ENCODE results near the gene ENDOD1.
A peak's percentile ranks its signal among the peaks of the same experiment; 100 is the strongest.
"Not testable (repeated sequence)": the region's sequence is repeated elsewhere in the genome, so short reads cannot be mapped to it uniquely, and the experiment has no call there.

ENDOD1 gene, protein sequence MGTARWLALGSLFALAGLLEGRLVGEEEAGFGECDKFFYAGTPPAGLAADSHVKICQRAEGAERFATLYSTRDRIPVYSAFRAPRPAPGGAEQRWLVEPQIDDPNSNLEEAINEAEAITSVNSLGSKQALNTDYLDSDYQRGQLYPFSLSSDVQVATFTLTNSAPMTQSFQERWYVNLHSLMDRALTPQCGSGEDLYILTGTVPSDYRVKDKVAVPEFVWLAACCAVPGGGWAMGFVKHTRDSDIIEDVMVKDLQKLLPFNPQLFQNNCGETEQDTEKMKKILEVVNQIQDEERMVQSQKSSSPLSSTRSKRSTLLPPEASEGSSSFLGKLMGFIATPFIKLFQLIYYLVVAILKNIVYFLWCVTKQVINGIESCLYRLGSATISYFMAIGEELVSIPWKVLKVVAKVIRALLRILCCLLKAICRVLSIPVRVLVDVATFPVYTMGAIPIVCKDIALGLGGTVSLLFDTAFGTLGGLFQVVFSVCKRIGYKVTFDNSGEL

DNA sequence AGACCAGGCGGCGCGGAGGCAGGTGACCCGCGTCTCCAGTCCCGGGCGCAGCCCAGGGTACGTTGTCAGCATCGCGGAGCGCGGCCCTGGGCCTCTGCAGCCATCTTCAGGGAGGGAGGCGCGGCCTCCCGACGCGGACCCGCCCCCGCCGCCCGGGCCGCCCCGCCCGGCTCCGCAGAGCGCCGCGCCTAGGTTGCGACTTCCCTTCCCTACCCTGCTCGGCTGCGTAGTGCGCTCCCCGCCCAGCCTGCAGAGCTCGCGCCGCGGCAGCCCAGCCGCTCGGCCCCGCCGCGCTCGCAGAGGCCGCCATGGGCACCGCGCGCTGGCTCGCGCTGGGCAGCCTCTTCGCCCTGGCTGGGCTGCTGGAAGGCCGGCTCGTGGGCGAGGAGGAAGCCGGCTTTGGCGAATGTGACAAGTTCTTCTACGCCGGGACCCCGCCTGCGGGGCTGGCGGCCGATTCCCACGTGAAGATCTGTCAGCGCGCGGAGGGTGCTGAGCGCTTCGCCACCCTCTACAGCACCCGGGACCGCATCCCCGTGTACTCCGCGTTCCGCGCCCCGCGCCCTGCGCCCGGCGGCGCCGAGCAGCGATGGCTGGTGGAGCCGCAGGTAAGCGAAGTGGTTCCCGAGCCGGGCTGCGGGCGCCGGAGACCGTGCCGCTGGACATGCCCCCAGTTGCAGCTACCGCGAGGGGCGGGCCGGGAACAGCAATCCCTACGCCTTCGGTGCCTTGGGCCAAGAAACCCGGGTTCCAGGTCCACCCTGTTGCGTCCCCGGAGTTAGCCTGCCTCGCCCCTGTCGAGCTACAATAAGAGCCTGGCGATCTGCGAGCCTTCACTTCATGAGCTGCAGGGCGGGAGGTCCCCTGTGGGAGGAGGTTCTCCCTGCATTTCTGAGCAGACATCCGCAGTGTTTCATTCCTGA lies at the start of gene ENDOD1:
Gene ENDOD1 (plus strand): TSS at position 227 of the 923 bp plus-strand sequence. CDS start 82 bp downstream, at position 309.
- DNase-seq (ENCODE audit: low read depth, low spot score): peak; percentile 96

DNA sequence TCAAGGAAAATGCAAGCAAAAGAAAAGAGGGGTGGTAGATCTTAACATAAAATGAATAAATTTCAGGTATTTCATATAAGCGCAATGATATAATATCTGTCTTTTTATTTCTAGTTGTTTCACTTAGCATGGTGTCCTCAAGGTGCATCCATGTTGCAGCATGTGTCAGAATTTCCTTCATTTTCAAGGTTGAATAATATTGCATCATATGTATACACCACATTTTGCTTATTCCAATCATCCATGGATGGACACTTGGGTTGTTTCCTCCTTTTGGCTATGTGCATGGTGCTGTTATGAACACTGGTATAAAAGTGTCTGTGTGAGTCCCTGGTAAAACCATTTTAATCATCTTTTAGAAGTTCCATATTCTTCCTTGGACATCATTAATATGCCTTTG lies 47.4 kb upstream of the ENDOD1 start:
- no peak for DNase-seq (ENCODE audit: low read depth, low spot score)

DNA sequence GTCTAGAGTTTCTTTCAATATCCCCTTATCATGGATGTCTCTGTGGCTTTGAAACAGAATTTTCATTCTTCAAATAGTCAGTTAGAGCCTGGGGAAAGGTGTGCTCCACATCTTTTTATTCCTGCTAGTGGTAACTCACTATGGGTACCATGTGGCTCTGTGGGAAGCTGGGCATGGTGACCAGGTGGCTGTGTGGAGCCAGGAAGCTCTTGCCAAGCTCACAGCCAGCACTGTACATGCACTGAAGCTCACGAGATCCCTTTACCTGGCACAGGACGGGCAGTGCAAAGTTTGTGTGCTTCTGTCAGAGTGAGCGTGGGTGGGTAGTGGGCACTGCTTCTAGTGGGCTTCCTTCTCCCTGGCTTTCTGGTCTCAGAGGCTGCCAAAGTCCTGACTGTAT lies 46.7 kb upstream of the ENDOD1 start:
- no peak for DNase-seq (ENCODE audit: low read depth, low spot score)

DNA sequence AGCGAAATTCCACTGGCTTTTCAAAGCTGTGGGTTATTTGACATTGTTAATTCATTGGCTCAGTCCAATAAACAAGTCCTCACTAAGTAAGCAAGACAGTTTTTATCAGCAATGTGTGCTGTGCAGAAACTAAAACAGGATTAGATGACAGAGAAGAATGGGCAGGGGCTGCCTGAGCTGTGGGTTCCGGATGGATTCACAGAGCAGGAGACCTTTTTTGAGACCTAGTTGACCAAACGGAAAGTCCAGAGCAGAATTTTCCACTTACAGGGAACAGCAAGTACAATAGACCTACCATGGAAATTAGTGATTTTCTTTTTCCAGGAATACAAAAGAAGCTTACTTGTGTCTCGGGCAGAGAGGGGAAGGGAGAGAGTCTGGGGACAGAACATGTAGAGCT lies 45.6 kb upstream of the ENDOD1 start:
- DNase-seq (ENCODE audit: low read depth, low spot score): peak; percentile 10

DNA sequence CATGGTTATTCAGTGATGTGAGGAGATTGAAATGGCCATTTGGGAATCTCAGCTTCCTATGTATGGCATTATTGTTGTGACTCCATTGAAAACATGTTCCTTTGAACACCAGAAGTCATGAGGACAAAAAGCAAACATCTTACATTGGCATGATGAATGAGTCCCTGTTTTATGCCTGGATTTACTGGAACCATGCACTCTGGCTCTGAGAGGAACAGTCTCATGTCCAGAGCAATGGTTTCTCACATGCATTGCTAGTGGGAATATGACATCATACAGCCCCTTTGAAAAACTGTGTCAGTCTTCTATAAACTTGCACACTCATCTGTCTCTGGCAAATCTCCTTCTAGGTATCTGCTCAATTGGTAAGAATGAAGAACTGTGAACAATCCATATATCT lies 43.8 kb upstream of the ENDOD1 start:
- no peak for DNase-seq (ENCODE audit: low read depth, low spot score)

DNA sequence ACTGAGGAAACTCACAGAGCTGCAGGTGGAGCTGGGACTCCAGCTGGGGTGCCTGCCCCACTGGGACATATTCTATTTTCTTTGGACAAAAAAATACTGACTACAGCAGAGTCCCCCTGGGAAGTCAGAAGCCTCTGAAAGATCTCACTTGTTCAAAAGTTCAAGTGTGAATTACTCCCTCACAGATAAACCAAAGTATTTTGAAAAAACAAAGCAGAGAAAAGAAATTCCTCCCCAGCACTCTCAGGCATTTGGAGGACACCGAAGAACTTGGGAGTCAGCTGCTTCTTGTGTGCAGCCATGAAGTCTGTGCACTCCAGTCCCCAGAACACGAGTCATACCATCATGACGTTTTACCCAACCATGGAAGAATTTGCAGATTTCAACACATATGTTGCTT lies 40.5 kb upstream of the ENDOD1 start, which contains the start of gene KDM4F:
Gene KDM4F (plus strand): TSS at position 301 of the 400 bp plus-strand sequence.
- not testable (repeated sequence) for DNase-seq (ENCODE audit: low read depth, low spot score)

DNA sequence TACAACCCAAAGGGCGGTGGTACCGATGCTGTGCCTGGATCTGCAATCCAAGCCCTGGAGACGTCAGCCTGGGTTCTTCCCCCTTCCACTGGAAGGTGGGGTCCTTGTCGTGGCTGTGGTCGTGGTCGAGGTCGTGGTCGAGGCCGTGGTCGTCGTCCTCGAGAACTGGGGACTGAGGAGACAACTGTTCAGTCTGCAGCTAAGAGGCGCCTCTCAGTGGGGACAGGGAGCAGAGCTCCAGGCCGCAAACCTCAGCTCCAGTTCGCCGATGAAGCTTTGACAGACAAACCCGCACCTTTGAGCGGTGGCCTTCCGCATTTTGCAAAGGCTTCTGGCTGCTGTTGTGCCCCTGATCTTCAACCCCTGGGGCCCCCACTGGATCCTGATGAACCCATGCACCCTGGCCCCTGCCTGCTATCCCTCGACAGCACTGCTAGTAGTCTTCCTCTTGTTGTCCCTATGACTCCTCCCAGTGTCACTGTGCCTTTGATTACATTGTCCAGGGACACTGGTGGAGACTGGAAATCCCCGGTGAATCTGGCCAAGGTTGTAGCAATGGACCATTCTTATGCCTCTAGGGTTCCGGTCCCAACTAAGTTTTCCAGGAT lies 38.9 kb upstream of the ENDOD1 start:
- DNase-seq (ENCODE audit: low read depth, low spot score): no peak

DNA sequence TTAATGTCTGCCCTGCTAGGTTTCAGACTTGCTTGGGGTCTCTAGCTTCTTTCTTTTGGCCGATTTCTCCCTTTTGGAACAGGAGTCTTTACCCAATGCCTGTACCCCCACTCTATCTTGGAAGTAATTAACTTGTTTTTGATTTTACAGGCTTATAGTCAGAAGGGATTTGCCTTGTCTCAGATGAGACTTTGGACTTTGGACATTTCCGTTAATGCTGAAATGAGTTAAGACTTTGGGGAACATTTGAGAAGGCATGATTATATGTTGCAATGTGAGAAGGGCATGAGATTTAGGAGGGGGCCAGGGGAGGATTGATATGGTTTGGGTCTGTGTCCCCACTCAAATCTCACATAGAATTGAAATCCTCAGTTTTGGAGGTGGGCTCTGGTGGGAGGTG lies 35.3 kb upstream of the ENDOD1 start:
- DNase-seq (ENCODE audit: low read depth, low spot score): no peak

DNA sequence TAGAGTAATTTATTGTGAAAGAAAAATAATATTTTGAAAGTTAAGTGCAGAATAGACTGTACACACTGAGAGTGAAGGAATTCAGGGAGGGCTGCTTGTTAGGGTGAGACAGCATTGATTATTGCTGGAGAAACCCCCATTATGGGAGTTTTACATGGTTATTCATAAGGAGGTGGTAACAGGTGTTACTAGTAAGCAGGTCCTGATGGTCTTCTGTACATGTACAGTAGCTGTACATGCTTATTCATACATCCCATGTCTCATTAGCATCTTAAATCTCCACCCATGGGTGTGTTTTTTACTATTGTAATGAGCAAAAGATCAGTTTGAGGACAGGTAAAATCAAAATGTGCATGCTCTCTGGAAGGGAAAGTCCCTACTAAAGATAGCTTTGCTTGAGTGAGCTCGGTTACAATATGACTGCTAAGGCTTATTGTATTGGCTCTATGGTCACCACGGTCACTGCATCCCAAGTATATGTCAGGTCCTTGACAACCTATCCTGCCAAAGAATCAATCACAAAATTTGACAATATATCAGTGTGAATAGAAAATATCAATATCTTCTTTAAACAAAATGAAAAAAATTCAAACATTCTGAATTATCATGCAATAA lies 34.3 kb upstream of the ENDOD1 start:
- no peak for DNase-seq (ENCODE audit: low read depth, low spot score)

DNA sequence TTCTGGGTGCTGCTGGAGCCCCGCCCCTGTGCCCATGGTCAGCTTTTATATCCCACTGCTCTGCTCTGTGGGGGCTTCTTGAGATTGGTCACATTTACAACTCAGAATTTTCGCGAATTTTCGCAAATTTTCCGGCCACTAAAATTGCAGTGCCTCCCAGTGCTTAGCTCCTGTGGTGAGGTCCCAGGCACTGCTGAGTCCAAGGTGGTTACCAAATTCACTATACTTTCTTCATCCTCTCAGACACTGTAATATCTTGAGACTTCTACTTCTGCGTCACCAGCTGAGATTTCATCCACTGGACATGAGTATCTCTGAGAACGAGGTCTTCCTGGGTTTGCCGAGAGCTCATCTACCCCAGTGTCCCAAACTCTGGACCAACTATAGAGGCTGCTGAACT lies 31.7 kb upstream of the ENDOD1 start:
- DNase-seq (ENCODE audit: low read depth, low spot score): no peak

DNA sequence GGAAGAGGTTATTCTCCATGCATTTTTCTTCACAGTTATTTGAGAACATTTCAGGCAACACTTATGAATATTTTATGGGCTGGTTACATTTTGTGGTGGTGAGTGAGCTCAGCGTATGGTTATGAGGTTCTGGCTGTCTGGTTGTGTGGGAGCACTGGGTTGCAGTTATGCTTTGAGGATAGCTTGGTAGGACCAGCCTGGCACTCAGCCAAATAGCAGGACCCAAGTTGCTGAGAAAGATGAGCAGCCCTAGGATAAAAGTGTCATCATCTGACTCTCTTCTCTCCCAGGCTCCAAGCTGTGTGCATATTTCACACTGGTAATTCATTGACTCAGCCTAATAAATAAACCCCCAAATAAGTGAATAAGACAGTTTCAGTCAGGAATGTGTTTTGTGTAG lies 31.0 kb upstream of the ENDOD1 start:
- no peak for DNase-seq (ENCODE audit: low read depth, low spot score)

DNA sequence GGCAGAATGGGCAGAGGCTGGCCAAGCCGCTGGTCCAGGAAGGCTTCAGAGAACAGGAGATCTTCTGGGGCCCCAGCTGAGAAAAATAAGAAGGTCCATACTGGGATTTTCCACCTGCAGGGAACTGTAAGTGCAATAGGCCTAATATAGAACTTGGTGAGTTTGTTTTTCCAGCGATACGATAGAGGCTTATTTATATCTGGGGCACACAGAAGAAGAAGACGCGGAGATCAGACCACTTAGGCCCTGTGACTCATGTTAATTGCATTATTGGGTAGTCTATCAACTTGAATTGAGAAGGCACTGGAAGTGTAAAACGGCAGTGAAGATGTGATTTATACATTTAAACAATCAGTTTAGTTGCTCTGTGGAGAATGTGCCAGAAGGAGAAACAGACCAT lies 30.6 kb upstream of the ENDOD1 start:
- DNase-seq (ENCODE audit: low read depth, low spot score): no peak

DNA sequence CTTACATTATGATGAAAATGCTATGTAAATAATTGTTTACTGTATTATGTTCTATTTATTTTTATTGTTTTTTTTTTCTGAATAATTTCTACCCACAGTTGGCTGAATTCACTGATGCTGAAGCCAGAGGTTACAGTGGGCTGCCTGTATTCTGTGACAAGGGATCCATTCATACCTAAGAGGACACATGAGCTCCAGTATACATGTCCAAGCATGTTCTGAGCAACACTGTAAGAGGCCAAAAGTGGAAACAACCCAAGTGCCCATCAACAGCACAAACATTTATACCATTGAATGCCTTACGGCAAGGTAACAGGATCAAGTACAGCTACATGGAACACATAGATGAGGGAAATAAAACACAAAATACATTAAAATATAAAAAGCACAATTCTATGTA lies 24.3 kb upstream of the ENDOD1 start:
- no peak for DNase-seq (ENCODE audit: low read depth, low spot score)

DNA sequence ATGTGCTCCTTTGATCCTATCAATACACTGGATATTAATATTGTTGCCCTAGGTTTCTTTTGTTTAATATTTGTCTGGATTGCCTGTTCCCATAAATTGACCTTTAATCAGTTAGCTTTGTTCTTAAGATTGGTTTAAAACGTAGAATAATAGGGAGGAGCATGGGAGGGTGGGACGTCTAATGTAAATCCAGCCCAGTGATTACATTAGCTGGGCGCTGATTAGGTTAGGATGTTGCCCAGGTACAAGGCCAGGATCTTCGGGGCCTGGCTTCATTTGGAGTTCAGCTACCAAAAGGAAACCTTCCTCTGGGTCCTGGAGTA lies 23.0 kb upstream of the ENDOD1 start, which contains the start of gene SRSF8:
Gene SRSF8 (plus strand): TSS at position 204 of the 323 bp plus-strand sequence. CDS start 308 bp downstream, outside the sequence.
- no peak for DNase-seq (ENCODE audit: low read depth, low spot score)

DNA sequence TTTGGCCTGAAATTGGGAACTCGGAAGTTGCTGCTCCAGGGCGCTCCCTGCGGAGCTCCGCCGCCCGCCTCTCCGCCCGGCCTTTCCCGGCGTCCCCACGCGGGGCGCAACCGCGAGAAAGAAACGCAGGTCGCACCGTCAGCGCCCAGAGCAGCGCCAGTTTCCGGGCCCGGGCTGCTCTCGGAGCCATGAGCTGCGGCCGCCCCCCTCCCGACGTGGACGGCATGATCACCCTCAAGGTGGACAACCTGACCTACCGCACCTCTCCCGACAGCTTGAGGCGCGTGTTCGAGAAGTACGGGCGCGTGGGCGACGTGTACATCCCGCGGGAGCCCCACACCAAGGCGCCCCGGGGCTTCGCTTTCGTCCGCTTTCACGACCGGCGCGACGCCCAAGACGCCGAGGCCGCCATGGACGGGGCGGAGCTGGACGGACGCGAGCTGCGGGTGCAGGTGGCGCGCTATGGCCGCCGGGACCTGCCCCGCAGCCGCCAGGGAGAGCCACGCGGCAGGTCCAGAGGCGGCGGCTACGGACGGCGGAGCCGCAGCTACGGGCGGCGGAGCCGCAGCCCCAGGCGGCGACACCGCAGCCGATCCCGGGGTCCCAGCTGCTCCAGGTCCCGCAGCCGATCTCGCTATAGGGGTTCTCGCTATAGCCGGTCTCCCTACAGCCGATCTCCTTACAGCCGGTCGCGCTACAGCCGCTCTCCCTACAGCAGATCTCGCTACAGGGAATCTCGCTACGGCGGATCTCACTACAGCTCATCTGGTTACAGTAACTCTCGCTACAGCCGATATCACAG lies 22.4 kb upstream of the ENDOD1 start:
- peak; percentile 92 for DNase-seq (ENCODE audit: low read depth, low spot score)

DNA sequence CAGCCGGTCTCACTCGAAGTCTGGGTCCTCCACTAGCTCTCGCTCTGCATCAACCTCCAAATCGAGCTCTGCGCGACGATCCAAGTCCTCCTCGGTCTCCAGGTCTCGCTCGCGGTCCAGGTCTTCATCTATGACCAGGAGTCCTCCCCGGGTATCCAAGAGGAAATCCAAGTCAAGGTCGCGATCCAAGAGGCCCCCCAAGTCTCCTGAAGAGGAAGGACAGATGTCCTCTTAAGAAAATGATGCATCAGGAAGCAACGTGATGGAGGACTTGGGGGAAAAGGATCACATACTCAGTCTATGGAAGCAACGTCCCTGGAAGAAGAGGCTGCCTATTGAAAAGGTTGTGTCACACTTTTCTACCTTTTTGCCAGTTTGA lies 21.8 kb upstream of the ENDOD1 start:
- no peak for DNase-seq (ENCODE audit: low read depth, low spot score)

DNA sequence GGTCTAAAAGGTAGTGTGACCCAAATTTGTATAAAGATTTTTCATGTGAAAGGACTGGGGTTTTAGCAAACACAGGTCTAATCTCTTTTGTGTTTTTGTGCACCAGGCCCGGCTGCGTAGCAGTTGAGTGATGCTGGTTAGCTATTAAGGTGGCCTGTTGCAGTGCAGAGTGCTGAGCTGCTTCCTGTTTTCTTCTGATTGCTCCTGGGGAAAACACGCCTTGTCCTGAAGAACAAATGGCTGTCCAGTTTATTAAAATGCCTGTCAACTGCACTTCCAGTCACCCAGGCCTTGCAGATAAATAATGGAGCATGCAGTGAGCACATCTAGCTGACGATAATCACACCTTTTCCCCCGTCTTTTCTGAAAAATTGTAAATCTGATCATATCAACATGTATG lies 21.1 kb upstream of the ENDOD1 start:
- DNase-seq (ENCODE audit: low read depth, low spot score): peak; percentile 95

DNA sequence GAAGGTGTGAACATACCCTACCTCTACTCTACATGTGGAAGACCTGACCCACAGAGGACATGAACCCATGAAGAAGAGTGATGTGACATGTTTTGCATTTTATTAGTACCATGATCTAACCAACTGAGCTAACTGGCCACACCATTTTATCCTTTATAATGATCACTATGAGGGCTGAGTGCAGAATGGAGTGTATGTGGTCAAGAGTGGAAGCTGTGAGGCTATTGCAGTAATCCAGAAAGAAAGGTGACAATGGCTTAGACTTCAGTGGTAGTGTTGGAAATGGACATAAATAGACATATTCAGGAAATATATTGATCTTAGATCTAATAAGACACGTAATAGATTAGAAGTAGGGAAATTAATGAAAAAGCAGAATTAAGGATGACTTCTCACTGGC lies 19.2 kb upstream of the ENDOD1 start:
- DNase-seq (ENCODE audit: low read depth, low spot score): no peak

DNA sequence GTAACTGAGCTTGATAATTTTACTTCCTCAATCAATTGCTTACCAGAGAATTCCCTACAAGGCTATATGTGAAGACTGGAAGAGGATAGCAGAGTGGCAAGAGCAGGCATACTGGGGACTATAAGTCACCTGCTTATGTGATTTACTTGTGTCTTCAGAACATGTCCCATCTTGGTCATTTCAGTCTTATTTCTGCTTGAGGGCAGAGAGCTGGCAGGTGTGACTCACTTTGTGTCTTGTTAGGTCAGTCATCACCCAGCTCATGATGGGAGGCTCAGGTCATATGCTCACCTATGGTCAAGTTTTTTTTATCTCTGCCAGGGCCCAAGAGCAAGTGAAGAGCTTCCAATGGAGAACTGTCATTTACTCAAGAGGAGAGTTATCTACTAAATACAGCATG lies 16.7 kb upstream of the ENDOD1 start:
- no peak for DNase-seq (ENCODE audit: low read depth, low spot score)

DNA sequence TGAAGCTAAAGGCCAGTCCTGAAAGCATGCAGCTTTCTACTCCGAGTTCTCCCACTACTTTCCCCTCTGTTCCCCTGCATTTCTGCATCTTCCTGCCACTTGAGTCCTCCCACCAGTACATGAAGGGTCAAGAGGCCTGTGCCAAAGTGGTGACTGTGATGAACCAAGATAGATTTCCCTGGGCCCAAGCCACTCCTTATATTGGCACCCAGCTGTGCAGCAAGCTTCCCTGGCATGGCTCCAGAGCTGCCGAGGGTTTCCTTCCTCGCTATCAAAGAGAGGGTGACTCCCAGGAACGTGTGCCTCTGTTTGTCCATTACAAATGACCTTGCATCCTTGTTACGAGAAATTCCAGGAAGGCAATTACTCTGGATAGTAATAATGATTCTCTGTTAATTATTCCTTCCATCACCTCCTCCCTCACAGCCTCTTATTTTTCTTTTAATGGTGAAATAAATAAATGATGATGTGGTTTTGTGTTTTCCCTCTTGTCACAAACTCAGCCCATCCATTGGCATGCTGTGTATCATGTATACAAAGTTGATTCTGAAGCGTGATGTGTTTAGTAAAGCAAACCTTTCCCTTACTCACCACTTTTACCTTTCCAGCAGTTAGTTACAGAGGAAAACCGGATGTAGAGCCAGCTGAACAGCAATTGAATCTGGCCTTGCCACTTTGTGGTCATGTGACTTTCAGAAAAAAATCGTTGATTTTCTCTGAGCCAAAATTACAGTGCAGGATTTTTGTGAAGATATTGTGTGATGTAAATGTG lies 14.7 kb upstream of the ENDOD1 start:
- peak; percentile 23 for DNase-seq (ENCODE audit: low read depth, low spot score)

All from astrocyte of the hippocampus (primary cell).